Measurements from ENCODE around the gene EHMT1.

- TF ChIP-seq, protein P1, sequence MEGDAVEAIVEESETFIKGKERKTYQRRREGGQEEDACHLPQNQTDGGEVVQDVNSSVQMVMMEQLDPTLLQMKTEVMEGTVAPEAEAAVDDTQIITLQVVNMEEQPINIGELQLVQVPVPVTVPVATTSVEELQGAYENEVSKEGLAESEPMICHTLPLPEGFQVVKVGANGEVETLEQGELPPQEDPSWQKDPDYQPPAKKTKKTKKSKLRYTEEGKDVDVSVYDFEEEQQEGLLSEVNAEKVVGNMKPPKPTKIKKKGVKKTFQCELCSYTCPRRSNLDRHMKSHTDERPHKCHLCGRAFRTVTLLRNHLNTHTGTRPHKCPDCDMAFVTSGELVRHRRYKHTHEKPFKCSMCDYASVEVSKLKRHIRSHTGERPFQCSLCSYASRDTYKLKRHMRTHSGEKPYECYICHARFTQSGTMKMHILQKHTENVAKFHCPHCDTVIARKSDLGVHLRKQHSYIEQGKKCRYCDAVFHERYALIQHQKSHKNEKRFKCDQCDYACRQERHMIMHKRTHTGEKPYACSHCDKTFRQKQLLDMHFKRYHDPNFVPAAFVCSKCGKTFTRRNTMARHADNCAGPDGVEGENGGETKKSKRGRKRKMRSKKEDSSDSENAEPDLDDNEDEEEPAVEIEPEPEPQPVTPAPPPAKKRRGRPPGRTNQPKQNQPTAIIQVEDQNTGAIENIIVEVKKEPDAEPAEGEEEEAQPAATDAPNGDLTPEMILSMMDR (IDR thresholded peaks at IDR 0.05): no peak
- TF ChIP-seq SIN3A (IDR thresholded peaks at IDR 0.05; ENCODE audit: borderline replicate concordance, low read depth, low read length) (no peak), RXRA (IDR thresholded peaks at IDR 0.05; ENCODE audit: borderline replicate concordance, low read depth) (no peak), RFX5 (IDR thresholded peaks at IDR 0.05; ENCODE audit: low read length) (no peak), NFIC (IDR thresholded peaks at IDR 0.05; ENCODE audit: borderline replicate concordance) (no peak), ELF1 (IDR thresholded peaks at IDR 0.05) (no peak), TCF12 (IDR thresholded peaks at IDR 0.05) (no peak), RCOR1 (IDR thresholded peaks at IDR 0.05; ENCODE audit: low read length) (no peak), YY1 (IDR thresholded peaks at IDR 0.05; ENCODE audit: low read depth) (no peak), POLR2AphosphoS5 (IDR thresholded peaks at IDR 0.05; ENCODE audit: low read depth, low read length) (no peak), RAD21 (IDR thresholded peaks at IDR 0.05; ENCODE audit: low read length) (no peak), GATA2 (CRISPR knock-in tag; IDR thresholded peaks at IDR 0.05) (no peak)
- TF ChIP-seq, protein P2, sequence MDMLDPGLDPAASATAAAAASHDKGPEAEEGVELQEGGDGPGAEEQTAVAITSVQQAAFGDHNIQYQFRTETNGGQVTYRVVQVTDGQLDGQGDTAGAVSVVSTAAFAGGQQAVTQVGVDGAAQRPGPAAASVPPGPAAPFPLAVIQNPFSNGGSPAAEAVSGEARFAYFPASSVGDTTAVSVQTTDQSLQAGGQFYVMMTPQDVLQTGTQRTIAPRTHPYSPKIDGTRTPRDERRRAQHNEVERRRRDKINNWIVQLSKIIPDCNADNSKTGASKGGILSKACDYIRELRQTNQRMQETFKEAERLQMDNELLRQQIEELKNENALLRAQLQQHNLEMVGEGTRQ (IDR thresholded peaks at IDR 0.05; ENCODE audit: borderline replicate concordance, low read depth, low read length): no peak
- TF ChIP-seq, protein P3, sequence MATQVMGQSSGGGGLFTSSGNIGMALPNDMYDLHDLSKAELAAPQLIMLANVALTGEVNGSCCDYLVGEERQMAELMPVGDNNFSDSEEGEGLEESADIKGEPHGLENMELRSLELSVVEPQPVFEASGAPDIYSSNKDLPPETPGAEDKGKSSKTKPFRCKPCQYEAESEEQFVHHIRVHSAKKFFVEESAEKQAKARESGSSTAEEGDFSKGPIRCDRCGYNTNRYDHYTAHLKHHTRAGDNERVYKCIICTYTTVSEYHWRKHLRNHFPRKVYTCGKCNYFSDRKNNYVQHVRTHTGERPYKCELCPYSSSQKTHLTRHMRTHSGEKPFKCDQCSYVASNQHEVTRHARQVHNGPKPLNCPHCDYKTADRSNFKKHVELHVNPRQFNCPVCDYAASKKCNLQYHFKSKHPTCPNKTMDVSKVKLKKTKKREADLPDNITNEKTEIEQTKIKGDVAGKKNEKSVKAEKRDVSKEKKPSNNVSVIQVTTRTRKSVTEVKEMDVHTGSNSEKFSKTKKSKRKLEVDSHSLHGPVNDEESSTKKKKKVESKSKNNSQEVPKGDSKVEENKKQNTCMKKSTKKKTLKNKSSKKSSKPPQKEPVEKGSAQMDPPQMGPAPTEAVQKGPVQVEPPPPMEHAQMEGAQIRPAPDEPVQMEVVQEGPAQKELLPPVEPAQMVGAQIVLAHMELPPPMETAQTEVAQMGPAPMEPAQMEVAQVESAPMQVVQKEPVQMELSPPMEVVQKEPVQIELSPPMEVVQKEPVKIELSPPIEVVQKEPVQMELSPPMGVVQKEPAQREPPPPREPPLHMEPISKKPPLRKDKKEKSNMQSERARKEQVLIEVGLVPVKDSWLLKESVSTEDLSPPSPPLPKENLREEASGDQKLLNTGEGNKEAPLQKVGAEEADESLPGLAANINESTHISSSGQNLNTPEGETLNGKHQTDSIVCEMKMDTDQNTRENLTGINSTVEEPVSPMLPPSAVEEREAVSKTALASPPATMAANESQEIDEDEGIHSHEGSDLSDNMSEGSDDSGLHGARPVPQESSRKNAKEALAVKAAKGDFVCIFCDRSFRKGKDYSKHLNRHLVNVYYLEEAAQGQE (IDR thresholded peaks at IDR 0.05; ENCODE audit: low read depth, low read length): no peak
Measured at GRCh38 chr9:137626464-137626863, 7.7 kb downstream of the EHMT1 start.
